RPMI7951 (cell line): ENCODE results near the gene PVALEF. TPM values are rescaled to one million over a fixed set of nuclear protein-coding genes. Genes with fewer than 3 reads are reported as not detected.

Source experiments
- DNase-seq: peaks from one replicate; pipeline ENCODE4 v3.0.0-alpha.2; 2012; ENCODE audit warnings: low read depth
- total RNA-seq: library from RNA; depleted of rRNA; stranded (reverse); fragments of >200 nt; shearing (Covaris generic); gene quantifications from 2 replicates; pipeline ENCODE4 v1.2.3, GENCODE V29; 2014

The PVALEF gene
- total RNA-seq, 1 experiment from 2014 or later = not detected

DNA sequence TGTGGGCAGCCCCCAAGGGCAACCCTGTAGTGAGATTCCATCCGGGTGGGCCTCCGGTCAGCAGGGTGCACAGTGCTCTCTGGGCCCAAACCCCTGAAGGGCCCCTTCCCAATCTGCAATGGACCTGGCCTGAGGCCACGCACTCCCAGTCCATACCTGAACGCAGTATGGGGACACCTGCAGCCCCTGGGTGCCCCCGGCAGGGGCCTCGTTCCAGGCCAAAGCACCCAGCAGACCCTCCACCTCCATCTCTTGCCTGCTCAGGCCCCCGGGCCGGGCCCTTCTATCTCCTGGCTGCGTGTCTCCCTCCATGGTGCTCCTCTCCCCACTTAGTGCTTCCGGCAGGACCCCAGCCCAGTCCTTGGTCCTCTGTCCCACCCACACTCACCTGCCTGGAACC lies 18.0 kb downstream of the PVALEF start:
- DNase-seq = no peak

DNA sequence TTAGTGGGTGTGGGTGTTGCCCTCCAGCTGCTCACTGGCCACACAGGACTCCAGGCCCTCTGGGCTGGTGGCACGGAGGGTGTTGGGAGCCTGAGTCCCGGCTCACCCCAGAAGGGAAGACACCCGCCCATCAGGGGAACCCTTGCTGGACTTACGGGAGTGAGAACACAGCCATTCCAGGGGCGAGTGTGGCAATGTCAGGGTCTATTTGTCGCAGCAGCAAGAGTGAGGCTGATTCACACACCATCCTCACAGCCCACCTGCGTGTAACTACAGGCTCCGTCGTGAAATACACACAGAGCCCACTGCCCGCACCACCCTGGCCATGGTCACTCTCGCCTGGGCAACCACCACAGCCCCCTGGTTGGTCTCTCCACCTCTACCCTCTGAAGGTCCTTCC lies 18.5 kb downstream of the PVALEF start:
- DNase-seq = no peak

DNA sequence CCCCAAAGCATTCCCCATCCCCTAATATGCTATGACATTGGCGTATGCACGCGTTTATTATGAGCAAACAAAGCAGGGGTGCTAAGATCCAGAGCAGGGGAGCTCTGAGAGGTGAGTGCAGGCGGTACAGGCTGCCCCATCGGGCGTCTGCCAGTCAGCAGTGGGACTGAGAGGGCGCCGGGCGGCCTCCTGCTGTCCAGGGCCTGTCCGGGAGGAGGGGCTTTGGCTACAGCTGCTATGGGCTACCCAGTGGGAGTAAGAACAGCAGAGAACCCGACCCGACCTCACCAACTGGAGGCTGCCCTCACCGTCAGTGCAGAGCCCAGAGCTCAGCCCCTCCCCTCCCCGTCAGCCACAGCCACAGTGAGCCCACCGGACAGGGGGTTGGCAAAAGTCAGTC lies 19.2 kb downstream of the PVALEF start:
- no peak for DNase-seq

DNA sequence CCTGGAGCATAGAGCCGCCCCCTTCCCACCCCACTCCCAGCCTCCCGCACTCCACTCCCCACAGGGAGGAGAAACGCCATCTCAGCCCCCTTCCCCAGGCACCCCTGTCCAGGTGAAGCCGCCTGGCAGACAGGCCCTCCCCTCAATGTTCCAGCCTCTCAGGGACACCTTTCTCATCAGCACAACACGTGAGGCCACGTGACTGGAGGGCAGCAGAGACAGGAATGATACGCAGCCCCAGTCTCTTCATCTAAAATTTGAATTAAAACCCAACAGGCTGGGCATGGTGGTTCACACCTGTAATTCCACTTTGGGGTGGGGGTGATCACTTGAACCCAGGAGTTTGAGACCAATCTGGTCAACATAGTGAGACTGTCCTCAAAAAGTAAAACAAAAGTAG lies 20.9 kb downstream of the PVALEF start:
- no peak for DNase-seq

DNA sequence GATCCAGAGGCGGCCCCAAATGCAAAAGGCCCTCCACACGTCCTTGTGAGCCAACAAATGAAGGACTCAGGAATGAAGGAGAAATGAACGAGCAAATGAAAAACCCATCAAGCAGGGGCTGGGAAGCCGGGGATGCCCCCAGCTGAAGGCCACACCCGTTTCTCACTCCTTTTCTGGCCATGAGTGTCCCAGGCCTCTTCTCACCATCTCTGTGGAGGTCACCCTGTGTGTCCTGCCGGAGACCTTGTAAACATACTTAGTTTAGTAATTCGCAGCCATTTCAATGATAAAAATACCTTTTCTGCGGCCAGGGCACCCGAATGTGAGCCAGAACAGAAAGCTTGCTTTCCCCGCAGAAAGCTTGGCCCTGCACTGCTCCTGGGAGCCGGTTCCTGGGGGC lies 21.8 kb downstream of the PVALEF start:
- DNase-seq = no peak

DNA sequence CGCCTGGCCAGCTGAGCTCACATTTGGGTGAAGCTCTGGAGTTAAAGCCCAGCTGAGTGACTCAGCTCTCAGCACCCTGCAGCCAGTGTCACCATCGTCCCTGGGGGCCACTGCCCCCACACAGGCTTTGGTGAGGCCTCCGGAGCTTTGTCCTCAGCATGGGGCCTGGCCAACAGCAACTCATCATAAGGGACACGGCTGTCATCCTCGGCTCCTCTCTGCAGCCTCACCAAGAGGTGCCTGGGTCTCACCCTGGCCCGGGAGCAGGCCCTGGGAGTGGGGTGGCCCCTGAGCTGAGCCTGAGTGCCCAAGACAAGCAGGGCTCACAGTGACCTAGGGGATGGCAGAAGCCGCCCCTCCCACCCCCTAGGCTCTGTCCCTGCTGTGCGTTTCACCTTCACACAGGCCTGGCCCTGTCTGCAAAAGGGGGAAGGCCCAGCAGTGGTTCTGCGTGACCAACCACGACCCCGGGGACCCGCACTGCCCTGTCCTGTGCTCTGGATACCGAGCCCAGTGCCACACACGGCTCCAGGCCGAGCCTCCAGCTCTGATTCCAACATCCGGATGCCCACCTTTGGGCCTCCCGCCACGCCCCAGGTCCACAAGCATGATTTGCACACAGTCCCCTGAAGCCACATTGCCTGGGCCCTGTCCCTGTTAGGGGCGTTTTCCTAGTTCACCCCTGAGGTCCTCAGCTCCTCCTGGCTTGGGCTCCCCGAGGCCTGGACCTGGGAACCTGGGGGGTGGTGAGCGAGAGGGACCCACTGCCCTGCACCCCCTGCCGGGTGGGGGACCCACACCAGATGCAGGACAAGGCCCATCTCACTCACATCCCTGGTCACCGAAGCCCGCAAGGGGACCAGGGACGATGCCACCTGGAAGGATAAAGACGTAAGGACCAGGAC lies 22.5 kb downstream of the PVALEF start:
- no peak for DNase-seq

DNA sequence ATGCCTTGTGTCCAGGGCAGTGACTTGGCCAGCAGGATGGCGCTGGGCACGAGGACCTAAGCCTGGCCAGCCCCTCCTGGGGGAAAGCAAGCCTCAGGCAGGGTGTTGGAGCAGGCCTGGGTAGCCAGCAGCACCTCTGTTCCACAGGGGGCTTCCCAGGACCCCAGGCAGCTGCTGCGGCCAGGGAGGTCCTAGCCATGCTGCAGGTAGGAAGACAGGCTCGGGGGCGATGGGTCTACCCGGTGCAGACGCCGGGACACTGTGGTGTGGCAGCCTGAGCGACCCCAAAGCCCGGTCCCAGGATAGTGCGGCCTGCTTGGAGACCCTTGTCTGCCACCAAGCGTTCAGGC lies 23.2 kb downstream of the PVALEF start:
- no peak for DNase-seq

DNA sequence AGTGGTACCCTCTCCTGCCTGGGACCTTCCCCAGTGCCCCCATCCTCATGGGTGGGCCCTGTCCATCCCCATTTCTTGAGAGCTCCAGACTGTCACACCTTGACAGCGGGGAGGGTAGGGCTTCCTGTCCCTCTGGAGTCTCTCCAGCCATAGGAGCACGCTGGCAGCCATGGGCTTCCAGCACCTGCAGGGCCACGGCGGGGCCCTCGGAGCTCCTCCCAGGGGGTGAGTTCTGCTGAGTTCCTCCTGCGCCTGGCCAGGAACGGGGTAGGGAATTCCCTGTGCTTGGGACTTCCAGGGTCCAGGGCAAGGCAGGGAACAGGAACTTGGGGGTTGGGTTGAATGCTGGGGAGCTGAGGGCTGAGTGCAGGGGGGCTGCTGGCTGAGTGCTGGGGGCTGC lies 23.7 kb downstream of the PVALEF start:
- no peak for DNase-seq

DNA sequence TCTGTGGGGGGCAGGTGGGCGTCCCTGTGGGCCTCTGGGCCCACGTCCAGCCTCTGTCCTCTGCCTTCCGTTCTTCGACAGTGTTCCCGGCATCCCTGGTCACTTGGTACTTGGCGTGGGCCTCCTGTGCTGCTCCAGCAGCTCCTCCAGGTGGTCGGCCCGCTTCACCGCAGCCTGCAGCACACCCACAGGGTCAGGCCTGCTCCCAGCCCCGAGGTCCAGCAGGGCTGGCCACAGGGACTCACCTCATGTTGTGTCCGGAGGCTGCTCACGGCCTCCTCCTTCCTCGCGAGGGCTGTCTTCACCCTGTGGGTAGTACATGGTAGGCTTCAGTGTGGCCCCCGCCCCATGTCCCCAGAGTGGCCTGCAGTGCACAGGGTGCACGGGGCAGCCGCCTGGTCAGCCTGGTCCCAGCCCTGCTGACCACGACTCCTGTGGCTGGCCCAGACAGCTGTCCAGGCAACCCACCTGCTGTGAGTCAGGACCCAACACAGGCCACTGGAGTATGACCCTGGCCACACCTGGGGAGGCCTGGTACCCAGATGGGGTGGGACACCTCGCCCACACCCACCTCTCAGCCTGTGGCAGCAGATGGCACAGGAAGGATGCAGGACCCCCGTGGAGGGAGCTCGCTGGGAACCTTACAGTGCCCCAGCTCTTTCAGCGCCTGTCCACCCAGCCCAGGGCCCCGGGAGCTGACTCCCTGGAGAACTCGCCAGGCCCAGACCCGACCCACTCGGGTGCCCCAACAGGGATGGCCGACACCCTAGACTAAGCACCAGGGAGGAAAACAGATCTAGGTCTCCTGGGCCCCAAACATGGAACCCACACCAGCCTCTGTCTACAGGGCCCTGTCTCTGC lies 24.6 kb downstream of the PVALEF start:
- DNase-seq = no peak

DNA sequence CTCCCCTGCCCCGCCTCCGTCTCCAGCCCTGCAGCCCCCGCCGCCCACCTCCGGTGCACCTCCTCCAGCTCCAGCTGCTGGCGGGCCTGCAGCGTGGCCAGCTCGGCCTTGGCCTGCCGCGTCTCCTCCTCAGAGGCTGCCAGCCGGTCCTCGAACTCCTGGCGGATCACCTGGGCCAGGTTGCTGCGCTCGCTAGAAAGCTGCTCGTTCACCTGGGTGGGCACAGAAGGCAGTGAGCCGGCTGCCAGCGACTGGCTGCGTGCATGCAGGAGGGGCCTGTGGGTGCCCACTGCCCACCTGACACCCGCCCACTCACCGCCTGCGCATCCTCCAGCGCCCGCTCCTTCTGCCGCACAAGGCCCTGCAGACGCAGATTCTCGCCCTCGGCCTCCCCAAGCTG lies 25.3 kb downstream of the PVALEF start:
- DNase-seq = no peak

DNA sequence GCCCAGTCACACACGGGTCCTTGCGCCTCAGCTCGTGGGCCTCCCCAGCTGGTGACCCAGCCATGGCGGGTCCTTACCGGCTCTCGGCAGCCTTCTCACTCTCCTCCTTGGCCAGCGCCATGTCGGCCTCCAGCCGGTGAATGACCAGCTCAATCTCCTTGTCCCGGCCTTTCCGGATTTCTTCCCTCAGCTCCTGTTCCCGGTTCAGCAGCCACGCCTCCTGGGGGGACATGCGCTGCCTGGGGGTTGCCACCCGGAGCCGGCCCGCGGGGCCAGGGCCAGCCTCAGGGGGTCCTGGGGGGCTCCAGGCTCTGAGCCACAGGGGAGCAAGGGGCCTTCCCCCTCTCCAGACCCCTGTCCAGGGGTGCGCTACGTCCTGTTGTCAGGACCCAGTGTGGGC lies 25.8 kb downstream of the PVALEF start:
- DNase-seq = no peak

DNA sequence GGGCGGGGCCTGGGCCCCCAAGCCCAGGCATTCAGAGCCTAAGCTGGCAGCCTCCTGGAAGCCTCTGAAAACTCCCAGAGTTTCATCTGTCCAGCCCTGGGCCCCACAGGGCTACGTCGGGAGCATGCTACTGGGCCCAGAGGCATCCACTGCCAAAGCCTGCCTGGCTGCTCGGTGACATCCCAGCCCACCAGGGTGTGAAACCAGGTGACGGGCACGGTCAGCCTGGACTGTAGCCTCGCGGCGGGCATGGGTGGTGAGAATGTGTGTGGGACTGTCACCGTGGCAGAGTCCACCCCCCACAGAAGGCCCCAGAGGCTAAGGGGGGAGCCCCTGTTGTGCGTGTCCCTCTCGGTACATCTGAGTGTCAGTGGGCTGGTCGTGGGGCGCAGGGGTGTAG lies 26.3 kb downstream of the PVALEF start:
- DNase-seq = no peak

DNA sequence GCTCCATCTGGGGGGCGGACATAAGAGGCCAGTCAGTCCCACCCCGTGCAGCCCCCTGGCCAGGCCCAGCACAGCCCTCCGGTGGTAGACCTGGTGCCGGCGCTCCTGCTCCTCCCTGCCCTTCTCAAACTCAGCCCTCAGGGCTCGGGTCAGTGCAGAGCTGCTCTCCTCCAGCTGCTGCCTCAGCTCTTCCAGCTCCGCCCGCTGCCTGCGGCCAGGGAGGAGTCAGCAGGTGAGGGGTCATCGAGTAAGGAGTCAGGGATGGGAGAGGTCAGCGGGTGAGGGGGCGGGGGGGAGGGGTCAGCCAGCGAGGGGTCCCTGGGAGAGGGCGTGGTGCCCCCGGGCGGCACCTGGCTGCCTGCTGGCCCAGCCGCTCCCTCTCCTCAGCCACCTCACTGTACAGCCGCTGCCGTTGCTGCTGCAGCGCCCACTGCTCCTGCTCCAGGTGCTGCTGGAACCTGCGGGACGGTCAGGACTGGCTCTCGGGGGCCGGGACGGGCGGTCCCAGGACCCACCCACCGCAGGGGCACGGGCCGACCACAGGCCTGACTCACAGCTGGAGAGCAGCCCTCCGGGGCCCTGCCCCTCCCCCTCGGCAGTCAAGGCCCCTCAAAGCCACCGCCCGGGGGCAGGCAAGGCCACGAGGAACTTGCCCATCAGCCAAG lies 27.2 kb downstream of the PVALEF start:
- no peak for DNase-seq

DNA sequence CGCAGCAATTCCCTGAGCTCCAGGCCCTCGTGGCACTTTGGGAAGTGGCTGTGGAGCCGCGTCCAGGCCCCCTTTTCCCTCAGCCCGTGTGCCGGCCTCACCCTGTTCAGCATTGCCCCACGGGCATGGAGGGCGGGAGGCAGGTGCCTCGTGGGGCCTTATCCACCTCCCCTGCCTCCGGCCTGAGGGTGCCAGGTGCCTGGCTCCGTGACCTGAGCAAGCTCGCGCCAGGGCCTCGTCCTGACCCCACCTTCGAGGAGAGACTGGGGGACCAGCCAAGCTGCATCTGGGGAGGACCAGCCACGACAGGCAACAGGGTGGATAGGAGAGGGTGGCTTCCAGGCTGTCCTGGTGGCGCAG lies 27.7 kb downstream of the PVALEF start:
- no peak for DNase-seq

DNA sequence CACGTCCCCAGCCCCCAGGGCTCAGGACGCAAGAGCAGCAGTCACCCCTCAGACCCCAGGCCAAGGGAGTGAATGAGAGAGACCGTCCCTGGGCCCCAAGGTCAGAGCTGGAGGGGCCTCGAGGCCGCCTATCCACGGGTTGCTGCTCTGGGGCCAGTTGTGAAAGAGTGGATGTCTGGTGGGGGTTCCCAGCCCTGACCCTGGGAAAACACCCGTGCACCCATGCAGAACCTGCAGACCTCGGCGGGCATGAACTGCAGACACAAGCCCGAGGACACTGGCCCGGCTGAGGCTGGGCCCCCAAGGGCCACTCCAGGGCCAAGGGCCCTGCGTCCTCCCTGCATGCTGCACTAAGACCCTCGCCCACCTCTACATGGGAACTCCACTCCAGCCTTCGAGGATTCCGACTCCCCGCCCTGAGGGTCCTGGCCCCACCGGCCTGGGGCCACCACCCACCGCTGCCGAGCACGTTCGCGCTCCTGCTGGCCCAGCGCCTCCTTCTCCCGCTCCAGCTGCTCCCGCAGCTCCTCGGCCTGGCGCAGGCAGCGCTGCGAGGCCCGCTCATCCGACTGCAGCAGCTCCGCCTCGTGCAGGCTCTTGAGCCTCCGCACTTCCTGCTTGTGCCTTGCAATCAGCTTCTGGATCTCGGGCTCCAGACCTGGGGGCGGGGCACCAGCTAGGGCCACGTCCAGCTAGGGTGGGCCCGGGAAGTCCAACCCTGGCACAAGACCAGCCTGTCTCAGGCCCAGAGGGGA lies 28.3 kb downstream of the PVALEF start:
- no peak for DNase-seq

DNA sequence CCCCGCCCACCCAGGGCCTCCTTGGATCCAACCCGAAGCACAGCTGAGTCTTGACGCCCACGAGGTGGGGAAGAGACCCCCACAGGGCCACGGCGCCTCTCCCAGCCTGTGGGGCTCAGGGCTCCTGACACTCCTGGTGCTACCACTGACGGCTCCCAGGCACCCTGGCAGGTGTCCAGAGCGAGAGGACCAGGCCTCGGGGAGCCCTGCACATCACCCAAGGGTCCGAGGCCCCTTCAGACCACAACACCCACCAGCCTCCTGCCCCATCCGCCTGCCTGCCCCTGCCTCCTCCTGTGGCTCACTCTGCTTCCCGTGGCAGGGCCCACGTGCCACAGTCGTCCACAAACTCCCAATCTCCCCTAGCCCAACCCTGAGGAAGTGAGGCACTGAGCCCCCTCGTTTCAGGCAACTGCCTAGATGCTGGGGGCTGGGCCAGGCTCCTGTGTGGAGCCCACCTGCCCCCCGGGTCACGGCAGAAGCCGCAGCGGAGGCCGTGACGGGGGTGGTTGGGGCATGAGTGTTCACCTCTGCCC lies 29.0 kb downstream of the PVALEF start:
- DNase-seq = no peak

DNA sequence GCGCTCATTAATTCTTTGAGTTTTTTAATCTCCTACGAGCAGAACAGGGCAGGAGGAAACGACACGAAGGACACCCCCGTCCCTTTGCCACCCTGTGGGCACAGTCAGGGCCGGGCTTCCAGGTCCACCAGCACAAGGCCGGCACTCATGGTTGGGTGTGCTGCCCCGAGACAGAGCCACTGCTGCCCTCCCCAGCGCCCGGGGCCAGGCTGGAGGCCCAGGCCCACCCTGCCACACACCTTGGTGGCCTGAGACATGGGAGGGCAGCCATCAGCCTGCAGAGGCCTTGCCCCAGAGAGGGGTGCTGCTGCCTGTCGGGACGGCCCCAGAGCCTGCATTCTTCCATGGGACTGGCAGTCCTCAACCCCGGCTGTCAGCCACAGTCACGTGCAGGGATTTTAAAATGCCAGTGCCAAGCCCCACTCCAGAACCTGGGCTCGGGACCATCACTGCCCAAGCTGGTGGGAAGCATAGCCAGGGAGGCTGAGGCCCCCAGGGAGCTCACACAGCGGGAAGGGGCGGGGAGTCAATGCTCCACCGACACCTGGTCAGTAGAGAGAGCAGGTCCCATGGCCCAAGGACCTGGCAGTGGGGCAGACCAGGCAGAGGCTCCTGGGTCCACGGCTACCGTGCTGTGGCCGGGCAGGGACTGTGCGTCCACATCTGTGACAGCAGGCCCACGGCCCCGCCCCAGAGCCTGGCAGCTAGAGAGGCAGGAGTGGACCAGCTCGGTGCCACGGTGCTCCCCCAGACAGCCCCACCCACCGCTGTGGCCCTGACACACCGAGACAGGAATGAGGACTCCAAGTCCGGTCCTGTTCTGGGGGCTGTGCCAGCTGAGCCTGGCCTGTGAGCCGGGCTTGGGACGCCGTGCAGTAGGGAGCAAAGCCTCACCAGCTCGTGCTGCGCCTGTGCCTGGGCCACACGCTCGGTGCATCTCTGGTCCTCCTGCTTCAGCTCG lies 29.9 kb downstream of the PVALEF start:
- DNase-seq = no peak

DNA sequence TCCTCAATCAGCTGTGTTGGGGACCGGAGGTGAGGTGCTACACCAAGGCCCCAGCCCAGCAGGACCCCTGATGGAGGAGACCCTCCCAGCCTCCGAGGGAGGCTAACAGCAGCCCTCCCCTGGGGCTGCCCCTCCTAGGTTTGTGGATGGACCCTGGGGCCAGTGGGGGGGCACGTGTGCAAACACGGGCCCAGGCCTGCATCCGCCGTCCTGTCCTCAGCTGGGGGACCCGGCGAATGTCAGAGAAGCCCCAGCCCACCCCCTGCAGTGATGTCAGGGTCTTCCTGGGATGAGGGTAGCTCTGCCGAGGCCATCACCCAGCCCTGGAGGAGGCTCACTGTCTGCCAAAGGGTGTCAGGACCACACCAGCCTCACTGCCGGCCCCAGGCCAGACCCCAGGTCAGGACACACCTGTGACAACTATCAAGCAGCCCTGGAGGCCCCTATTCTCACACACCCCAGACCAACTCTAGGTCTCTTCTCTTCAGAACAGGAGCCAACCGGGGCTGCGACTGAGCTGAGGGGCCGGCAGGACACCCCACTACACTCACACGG lies 30.7 kb downstream of the PVALEF start:
- DNase-seq = no peak

DNA sequence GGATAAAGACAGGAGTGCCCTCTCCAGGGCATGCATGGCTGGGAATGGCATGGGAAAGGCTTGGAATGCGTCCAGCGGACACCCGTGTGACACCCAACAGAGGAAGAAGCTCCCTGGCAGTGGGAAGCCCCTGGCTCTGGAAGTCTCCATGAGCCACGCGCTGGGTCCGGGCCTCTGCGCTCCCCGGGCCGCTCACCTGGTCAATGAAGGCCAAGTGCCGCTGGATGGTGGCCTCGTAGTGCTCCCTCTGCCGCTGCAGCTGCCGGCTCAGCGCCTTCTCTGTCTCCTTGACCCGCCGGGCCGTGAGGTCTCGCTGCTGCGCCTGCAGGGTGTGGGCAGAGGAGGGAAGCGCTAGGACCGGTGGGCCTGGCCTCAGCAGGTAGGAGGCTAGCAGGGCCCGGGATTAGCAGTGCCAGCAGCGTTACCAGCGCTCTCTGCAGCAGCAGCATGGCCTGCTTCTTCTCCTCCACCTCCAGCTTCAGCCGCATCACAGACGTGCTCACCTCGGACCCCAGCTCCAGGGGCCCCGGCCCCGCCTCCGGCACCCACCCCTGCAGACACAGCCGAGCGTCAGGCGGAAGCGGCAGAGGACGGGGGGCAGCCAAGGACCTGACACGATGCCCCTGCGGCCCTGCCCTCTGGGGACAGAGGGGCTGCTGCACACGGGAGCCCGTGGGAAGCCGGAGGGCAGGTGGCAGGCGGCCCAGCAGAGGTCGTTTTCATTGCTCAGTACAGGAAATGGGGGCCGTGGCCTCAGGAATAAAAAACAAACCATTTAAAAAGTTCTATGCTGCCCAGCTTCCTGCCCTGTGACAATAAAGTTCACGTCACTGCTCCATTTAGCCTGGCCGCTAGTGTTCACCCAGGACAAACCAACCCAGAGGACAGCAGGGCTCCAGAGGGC lies 31.4 kb downstream of the PVALEF start:
- DNase-seq = no peak
